Fibroblast of lung (primary cell): ENCODE measurements around the gene COL15A1.

Experiments
- CTCF ChIP-seq, 2 donors: IDR thresholded peaks in 1 of 2; conservative IDR thresholded peaks in 1 of 2; 1 replicate in 1 of 2; 2 replicates in 1 of 2; pipeline ENCODE4 v1.5.1; 2011 to 2012; ENCODE audit warnings: low read length in 2 of 2, control low read depth in 1 of 2, inconsistent platforms in 1 of 2, low read depth in 1 of 2, mild to moderate bottlenecking in 1 of 2
- EZH2 ChIP-seq: IDR thresholded peaks from 2 replicates; pipeline ENCODE4 v1.5.1; 2012; ENCODE audit warnings: low read length, control low read depth, mild to moderate bottlenecking; ENCODE audit errors: missing control alignments

- TF ChIP-seq EZH2: no peak
- TF ChIP-seq CTCF (conservative IDR thresholded peaks at IDR 0.05 in 1 of 2, IDR thresholded peaks at IDR 0.05 in 1 of 2; ENCODE audit: low read depth in 1 of 2, low read length in 2 of 2): no peak
These were observed 48.6 kb downstream of the COL15A1 start for GRCh38 chr9:98992107-98992884.
